Activated effector memory CD4-positive, alpha-beta T cell treated with anti-CD3 and anti-CD28 coated beads, Interleukin-2, amount 50 U/mL, for 16 hours (primary cell): Measurements from ENCODE around the gene DGKG.

Source experiments
- DNase-seq: peaks from one replicate; pipeline ENCODE4 v3.0.0-alpha.2; 2020

DGKG gene

GRCh38 chr3:186268616-186269448, 93.2 kb downstream of the DGKG start:
- DNase-seq = no peak

- no peak for DNase-seq
Measured at GRCh38 chr3:186267758-186268157, 94.3 kb downstream of the DGKG start.

GRCh38 chr3:186264608-186265400, 97.2 kb downstream of the DGKG start:
- DNase-seq = no peak

- DNase-seq = no peak
Measured at GRCh38 chr3:186261638-186262037, 100.4 kb downstream of the DGKG start.

- DNase-seq = no peak
Measured at GRCh38 chr3:186260726-186261125, 101.3 kb downstream of the DGKG start.

- DNase-seq = peak; percentile 87
Measured at GRCh38 chr3:186259612-186260383, 102.2 kb downstream of the DGKG start.

- DNase-seq = no peak
Measured at GRCh38 chr3:186258968-186259367, 103.1 kb downstream of the DGKG start.

GRCh38 chr3:186257866-186258265, 104.2 kb downstream of the DGKG start:
- no peak for DNase-seq

- no peak for DNase-seq
Measured at GRCh38 chr3:186255703-186256331, 106.2 kb downstream of the DGKG start.

GRCh38 chr3:186254676-186255650, 107.1 kb downstream of the DGKG start:
- DNase-seq = no peak

GRCh38 chr3:186251948-186252619, 110.0 kb downstream of the DGKG start:
- no peak for DNase-seq

GRCh38 chr3:186248850-186249249, 113.2 kb downstream of the DGKG start:
- no peak for DNase-seq

- DNase-seq = no peak
Measured at GRCh38 chr3:186247821-186248814, 113.9 kb downstream of the DGKG start.

GRCh38 chr3:186246941-186247340, 115.1 kb downstream of the DGKG start:
- no peak for DNase-seq

- DNase-seq = no peak
Measured at GRCh38 chr3:186244016-186244415, 118.0 kb downstream of the DGKG start.

GRCh38 chr3:186241910-186242821, 119.9 kb downstream of the DGKG start:
- peak; percentile 74 for DNase-seq

- DNase-seq = no peak
Measured at GRCh38 chr3:186239321-186239720, 122.7 kb downstream of the DGKG start.

GRCh38 chr3:186237915-186238314, 124.1 kb downstream of the DGKG start:
- DNase-seq = no peak
